IPS-18a (cell line): Measurements from ENCODE around the gene GABBR2.

Experiments
- H3K27ac ChIP-seq: one replicate; pipeline ENCODE4 v1.5.1; 2013; ENCODE audit warnings: low read length
- H3K27me3 ChIP-seq: one replicate; pipeline ENCODE4 v1.6.1; 2013; ENCODE audit warnings: mild to moderate bottlenecking, low read length; ENCODE audit not compliant: control insufficient read depth, insufficient read depth
- H3K36me3 ChIP-seq: one replicate; pipeline ENCODE4 v1.6.1; 2013; ENCODE audit warnings: low read depth, low read length; ENCODE audit not compliant: control insufficient read depth
- H3K4me1 ChIP-seq: one replicate; pipeline ENCODE4 v1.6.1; 2013; ENCODE audit warnings: low read depth, low read length; ENCODE audit not compliant: control insufficient read depth
- H3K4me3 ChIP-seq: one replicate; pipeline ENCODE4 v1.5.1; 2013; ENCODE audit warnings: low read length
- H3K9ac ChIP-seq: one replicate; pipeline ENCODE4 v1.6.1; 2013; ENCODE audit warnings: mild to moderate bottlenecking, low read length, moderate library complexity
- H3K9me3 ChIP-seq: one replicate; pipeline ENCODE4 v1.6.1; 2013; ENCODE audit warnings: low read depth, low read length; ENCODE audit not compliant: control insufficient read depth

The GABBR2 gene

GRCh38 chr9:98333703-98334582 lies 374.8 kb downstream of the GABBR2 start:
- Histone ChIP-seq H3K4me1 (no peaks in the 10 kb centered on the region), H3K4me3 (no peak overlapping the region), H3K27me3 (no peaks in the 10 kb centered on the region), H3K9me3 (no peaks in the 10 kb centered on the region), H3K9ac (no peak overlapping the region), H3K27ac (no peak overlapping the region), H3K36me3 (no peaks in the 10 kb centered on the region)

GRCh38 chr9:98332405-98332831 lies 376.3 kb downstream of the GABBR2 start:
- Histone ChIP-seq H3K27me3 (no peaks in the 10 kb centered on the region), H3K9ac (no peak overlapping the region), H3K9me3 (no peaks in the 10 kb centered on the region), H3K4me3 (no peak overlapping the region), H3K36me3 (no peaks in the 10 kb centered on the region), H3K4me1 (no peaks in the 10 kb centered on the region), H3K27ac (no peak overlapping the region)

GRCh38 chr9:98331536-98332259 lies 377.0 kb downstream of the GABBR2 start:
- Histone ChIP-seq H3K9me3 (no peaks in the 10 kb centered on the region), H3K36me3 (no peaks in the 10 kb centered on the region), H3K4me3 (no peak overlapping the region), H3K4me1 (no peaks in the 10 kb centered on the region), H3K27ac (no peak overlapping the region), H3K9ac (no peak overlapping the region), H3K27me3 (no peaks in the 10 kb centered on the region)

- no peak overlapping the region for H3K9ac ChIP-seq
- no peaks in the 10 kb centered on the region for H3K4me1 ChIP-seq
- H3K27ac ChIP-seq, result no peak overlapping the region
- no peaks in the 10 kb centered on the region for H3K36me3 ChIP-seq
- no peaks in the 10 kb centered on the region for H3K27me3 ChIP-seq
- no peak overlapping the region for H3K4me3 ChIP-seq
- no peaks in the 10 kb centered on the region for H3K9me3 ChIP-seq
Observed at GRCh38 chr9:98330831-98331230, 377.9 kb downstream of the GABBR2 start.

GRCh38 chr9:98329904-98330303 lies 378.8 kb downstream of the GABBR2 start:
- Histone ChIP-seq H3K9ac (no peak overlapping the region), H3K27me3 (no peaks in the 10 kb centered on the region), H3K9me3 (no peaks in the 10 kb centered on the region), H3K4me3 (no peak overlapping the region), H3K27ac (no peak overlapping the region), H3K36me3 (no peaks in the 10 kb centered on the region), H3K4me1 (no peaks in the 10 kb centered on the region)

- H3K36me3 ChIP-seq, result no peaks in the 10 kb centered on the region
- no peaks in the 10 kb centered on the region for H3K27me3 ChIP-seq
- no peaks in the 10 kb centered on the region for H3K4me1 ChIP-seq
- no peak overlapping the region for H3K9ac ChIP-seq
- H3K9me3 ChIP-seq, result no peaks in the 10 kb centered on the region
- H3K27ac ChIP-seq, result no peak overlapping the region
- H3K4me3 ChIP-seq, result no peak overlapping the region
Observed at GRCh38 chr9:98329281-98329680, 379.5 kb downstream of the GABBR2 start.

GRCh38 chr9:98328770-98329169 lies 380.0 kb downstream of the GABBR2 start:
- Histone ChIP-seq H3K27me3 (no peaks in the 10 kb centered on the region), H3K27ac (no peak overlapping the region), H3K4me3 (no peak overlapping the region), H3K36me3 (no peaks in the 10 kb centered on the region), H3K4me1 (no peaks in the 10 kb centered on the region), H3K9me3 (no peaks in the 10 kb centered on the region), H3K9ac (no peak overlapping the region)

- no peak overlapping the region for H3K27ac ChIP-seq
- H3K27me3 ChIP-seq, result no peaks in the 10 kb centered on the region
- H3K4me3 ChIP-seq, result no peak overlapping the region
- H3K36me3 ChIP-seq, result no peaks in the 10 kb centered on the region
- H3K9me3 ChIP-seq, result no peaks in the 10 kb centered on the region
- H3K9ac ChIP-seq, result no peak overlapping the region
- no peaks in the 10 kb centered on the region for H3K4me1 ChIP-seq
Observed at GRCh38 chr9:98328141-98328540, 380.6 kb downstream of the GABBR2 start.

- Histone ChIP-seq H3K9me3 (no peaks in the 10 kb centered on the region), H3K27me3 (no peaks in the 10 kb centered on the region), H3K36me3 (no peaks in the 10 kb centered on the region), H3K9ac (no peak overlapping the region), H3K27ac (no peak overlapping the region), H3K4me3 (no peak overlapping the region), H3K4me1 (no peaks in the 10 kb centered on the region)
Observed at GRCh38 chr9:98327249-98327561, 381.5 kb downstream of the GABBR2 start.

GRCh38 chr9:98326459-98327248 lies 382.1 kb downstream of the GABBR2 start:
- Histone ChIP-seq H3K27ac (no peak overlapping the region), H3K9ac (no peak overlapping the region)

GRCh38 chr9:98324801-98325200 lies 383.9 kb downstream of the GABBR2 start:
- H3K9ac ChIP-seq, result no peak overlapping the region
- no peak overlapping the region for H3K27ac ChIP-seq
- no peaks in the 10 kb centered on the region for H3K36me3 ChIP-seq

More at GRCh38 chr9:98326459-98327248, 382.1 kb downstream of the GABBR2 start:
- H3K4me3 ChIP-seq, result no peak overlapping the region
- no peaks in the 10 kb centered on the region for H3K36me3 ChIP-seq
- H3K9me3 ChIP-seq, result no peaks in the 10 kb centered on the region
- H3K4me1 ChIP-seq, result no peaks in the 10 kb centered on the region
- H3K27me3 ChIP-seq, result no peaks in the 10 kb centered on the region

More at GRCh38 chr9:98324801-98325200, 383.9 kb downstream of the GABBR2 start:
- H3K27me3 ChIP-seq, result no peaks in the 10 kb centered on the region
- H3K9me3 ChIP-seq, result no peaks in the 10 kb centered on the region
- no peaks in the 10 kb centered on the region for H3K4me1 ChIP-seq
- no peak overlapping the region for H3K4me3 ChIP-seq
